HG02870 (cell line): ENCODE results near the gene SNAP47.

Experiments used
- ATAC-seq: cut with Tn5 transposase; IDR thresholded peaks from one replicate; pipeline ENCODE4 v1.9.1; 2021; ENCODE audit warnings: mild to moderate bottlenecking, moderate library complexity; ENCODE audit not compliant: unreplicated experiment

Gene SNAP47

GRCh38 chr1:227766653-227767277, 31.5 kb downstream of the SNAP47 start:
- ATAC-seq = no peak

GRCh38 chr1:227767401-227768124, 32.3 kb downstream of the SNAP47 start:
- no peak for ATAC-seq

DNA sequence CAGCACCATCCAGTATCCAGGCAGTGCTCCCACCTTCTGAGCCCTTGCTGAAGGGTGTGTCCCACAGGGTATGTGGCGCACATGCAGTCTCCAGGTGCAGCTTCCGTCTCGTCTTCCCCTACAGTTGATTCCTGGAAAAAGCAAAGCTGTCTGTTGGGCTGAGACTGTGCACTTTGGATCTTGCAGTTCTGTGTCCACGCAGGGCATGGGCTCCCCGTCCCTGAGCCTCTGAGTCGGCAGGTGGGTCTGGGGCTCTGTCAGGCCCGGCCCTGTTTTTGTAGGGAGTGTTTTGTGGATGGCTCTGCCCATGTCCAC, 32.8 kb downstream of the SNAP47 start:
- no peak for ATAC-seq

- no peak for ATAC-seq
These were observed 33.4 kb downstream of the SNAP47 start for GRCh38 chr1:227768640-227769039.

GRCh38 chr1:227769047-227769935, 34.1 kb downstream of the SNAP47 start:
- ATAC-seq = no peak

DNA sequence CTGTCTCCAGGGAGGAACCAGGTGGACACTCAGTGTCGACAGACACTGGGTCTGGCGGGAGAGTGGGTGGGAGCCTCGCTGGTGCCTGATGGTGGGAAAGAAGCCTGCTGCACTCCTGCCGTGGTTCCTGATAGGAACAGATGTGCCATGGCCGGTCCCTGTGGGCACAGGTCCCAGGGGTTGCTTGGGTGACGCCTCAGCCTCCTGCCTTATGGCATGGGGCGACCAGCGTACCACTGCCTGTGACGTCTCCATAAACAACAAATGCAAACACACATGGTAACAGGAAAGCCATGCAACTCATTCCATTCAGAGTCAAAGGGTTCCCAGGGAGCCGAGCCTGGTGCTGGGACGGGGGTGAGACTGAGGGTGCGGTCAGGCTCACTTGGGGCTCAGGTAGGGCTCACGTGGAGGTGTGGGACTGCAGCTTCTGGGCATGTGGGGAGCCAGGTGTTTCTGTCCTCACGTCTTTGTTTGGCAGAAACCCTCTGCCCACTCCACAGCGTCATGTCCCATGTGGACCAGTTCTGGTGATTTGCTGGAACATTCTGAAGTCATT, 34.8 kb downstream of the SNAP47 start:
- no peak for ATAC-seq

DNA sequence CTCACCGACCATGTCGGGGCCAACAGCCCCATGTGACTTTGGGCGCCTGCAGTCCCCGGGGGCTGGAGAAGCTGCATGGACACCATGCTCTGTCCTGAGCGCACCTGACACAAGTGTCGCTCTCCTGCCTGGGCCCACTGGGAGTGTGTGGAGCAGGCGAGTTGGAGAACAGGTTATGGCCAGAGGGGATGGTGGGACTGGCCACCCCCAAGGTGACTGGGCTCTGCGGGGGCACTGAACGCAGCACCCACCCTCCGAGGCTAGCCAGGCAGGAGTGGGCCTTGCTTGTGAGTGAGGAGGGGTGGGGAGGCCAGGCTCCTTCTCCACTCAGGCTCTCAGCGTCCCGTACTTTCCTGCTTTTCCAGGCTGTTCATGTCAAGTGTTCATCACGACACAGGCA, 35.6 kb downstream of the SNAP47 start:
- ATAC-seq = no peak

GRCh38 chr1:227771326-227771725, 36.1 kb downstream of the SNAP47 start:
- ATAC-seq = no peak

DNA sequence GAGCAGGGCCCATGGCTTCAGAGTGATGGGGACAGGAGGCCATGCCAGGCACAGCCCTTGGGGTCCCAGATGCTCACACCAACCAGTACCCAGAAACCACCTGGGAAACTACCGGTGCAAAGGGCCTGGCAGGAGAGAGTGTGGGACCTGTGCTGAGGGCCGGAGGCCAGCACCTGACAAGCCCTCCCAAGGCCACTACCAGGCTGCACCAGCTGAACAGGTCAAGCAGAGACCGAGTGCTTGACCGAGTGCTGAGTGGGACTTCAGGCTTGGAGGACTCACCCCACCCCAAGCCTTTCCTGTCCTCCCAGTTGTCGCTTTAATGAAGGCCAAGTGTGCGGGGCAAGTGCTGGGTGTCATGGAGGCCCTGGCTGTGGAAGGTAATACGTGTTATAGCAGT, 36.5 kb downstream of the SNAP47 start:
- ATAC-seq = no peak

- ATAC-seq = no peak
These were observed 38.3 kb downstream of the SNAP47 start for GRCh38 chr1:227773558-227773957.

- no peak for ATAC-seq
These were observed 39.0 kb downstream of the SNAP47 start for GRCh38 chr1:227774051-227774731.

- ATAC-seq = no peak
These were observed 39.8 kb downstream of the SNAP47 start for GRCh38 chr1:227774821-227775661.

GRCh38 chr1:227775841-227776240, 40.6 kb downstream of the SNAP47 start:
- ATAC-seq = no peak

- ATAC-seq = no peak
These were observed 41.1 kb downstream of the SNAP47 start for GRCh38 chr1:227776331-227776771.

- no peak for ATAC-seq
These were observed 41.9 kb downstream of the SNAP47 start for GRCh38 chr1:227777156-227777555.

DNA sequence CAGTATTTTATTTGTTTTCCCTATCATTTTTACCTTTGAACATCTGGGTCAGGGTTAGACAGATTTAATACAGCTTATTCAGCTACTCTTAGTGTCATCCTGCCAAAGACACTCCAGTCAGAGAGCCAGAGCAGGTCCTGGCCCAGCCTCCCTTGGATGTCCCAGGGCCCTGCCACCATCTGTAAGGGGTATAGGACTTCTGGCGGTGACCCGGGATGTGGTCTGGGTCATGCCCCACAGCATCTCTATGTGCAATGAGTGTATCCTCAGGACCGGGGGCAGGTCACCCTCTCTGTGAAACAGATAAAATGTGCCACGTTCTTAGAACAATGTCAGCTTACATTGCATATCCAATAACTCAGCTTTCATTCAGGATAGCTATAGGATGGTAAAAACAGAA, 42.4 kb downstream of the SNAP47 start:
- no peak for ATAC-seq

GRCh38 chr1:227778401-227778947, 43.2 kb downstream of the SNAP47 start:
- ATAC-seq = no peak

- ATAC-seq = no peak
These were observed 43.8 kb downstream of the SNAP47 start for GRCh38 chr1:227779021-227779441.

GRCh38 chr1:227779685-227780084, 44.5 kb downstream of the SNAP47 start:
- ATAC-seq = no peak
